GM19023 (cell line): Measurements from ENCODE around the gene IL17D.
"Not testable (repeated sequence)": the region's sequence is repeated elsewhere in the genome, so short reads cannot be mapped to it uniquely, and the experiment has no call there.

ENCODE experiments used
- ATAC-seq: cut with Tn5 transposase; IDR thresholded peaks from one replicate; pipeline ENCODE4 v1.9.1; 2021; ENCODE audit warnings: mild to moderate bottlenecking, moderate library complexity; ENCODE audit not compliant: unreplicated experiment

The IL17D gene

GRCh38 chr13:20702915-20703779, at the start of gene IL17D:
IL17D (plus strand) TSS chr13:20703699; CDS start chr13:20704002, 303 bp downstream.
- ATAC-seq = peak; percentile 36

GRCh38 chr13:20654156-20654555, 49.3 kb upstream of the IL17D start:
- ATAC-seq = no peak

GRCh38 chr13:20658451-20659040, 45.0 kb upstream of the IL17D start:
- no peak for ATAC-seq

- ATAC-seq = no peak
Observed at GRCh38 chr13:20664351-20664750, 39.1 kb upstream of the IL17D start.

- ATAC-seq = no peak
Observed at GRCh38 chr13:20666948-20667347, 36.6 kb upstream of the IL17D start.

- no peak for ATAC-seq
Observed at GRCh38 chr13:20667857-20668437, 35.6 kb upstream of the IL17D start.

- no peak for ATAC-seq
Observed at GRCh38 chr13:20669162-20669561, 34.3 kb upstream of the IL17D start.

- ATAC-seq = no peak
Observed at GRCh38 chr13:20671789-20672188, 31.7 kb upstream of the IL17D start.

- ATAC-seq = no peak
Observed at GRCh38 chr13:20672772-20673171, 30.7 kb upstream of the IL17D start.

- no peak for ATAC-seq
Observed at GRCh38 chr13:20673715-20674114, 29.8 kb upstream of the IL17D start.

- no peak for ATAC-seq
Observed at GRCh38 chr13:20676213-20676612, 27.3 kb upstream of the IL17D start.

- not testable (repeated sequence) for ATAC-seq
Observed at GRCh38 chr13:20678606-20679005, 24.9 kb upstream of the IL17D start.

- ATAC-seq = no peak
Observed at GRCh38 chr13:20679879-20680278, 23.6 kb upstream of the IL17D start.

GRCh38 chr13:20680416-20681080, 23.0 kb upstream of the IL17D start:
- ATAC-seq = no peak

- not testable (repeated sequence) for ATAC-seq
Observed at GRCh38 chr13:20681481-20681880, 22.0 kb upstream of the IL17D start.

- ATAC-seq = no peak
Observed at GRCh38 chr13:20682061-20682460, 21.4 kb upstream of the IL17D start.

- ATAC-seq = no peak
Observed at GRCh38 chr13:20684041-20684440, 19.5 kb upstream of the IL17D start.

GRCh38 chr13:20684546-20684945, 19.0 kb upstream of the IL17D start:
- ATAC-seq = no peak

- no peak for ATAC-seq
Observed at GRCh38 chr13:20685092-20685491, 18.4 kb upstream of the IL17D start.

- ATAC-seq = no peak
Observed at GRCh38 chr13:20686167-20686566, 17.3 kb upstream of the IL17D start.

- ATAC-seq = no peak
Observed at GRCh38 chr13:20686863-20687579, 16.5 kb upstream of the IL17D start.
